HG03159 (cell line): ENCODE data around the gene UFD1.

Experiments used
- ATAC-seq: cut with Tn5 transposase; IDR thresholded peaks from one replicate; pipeline ENCODE4 v1.9.1; 2021; ENCODE audit warnings: mild to moderate bottlenecking, moderate library complexity; ENCODE audit not compliant: unreplicated experiment

The UFD1 gene

DNA sequence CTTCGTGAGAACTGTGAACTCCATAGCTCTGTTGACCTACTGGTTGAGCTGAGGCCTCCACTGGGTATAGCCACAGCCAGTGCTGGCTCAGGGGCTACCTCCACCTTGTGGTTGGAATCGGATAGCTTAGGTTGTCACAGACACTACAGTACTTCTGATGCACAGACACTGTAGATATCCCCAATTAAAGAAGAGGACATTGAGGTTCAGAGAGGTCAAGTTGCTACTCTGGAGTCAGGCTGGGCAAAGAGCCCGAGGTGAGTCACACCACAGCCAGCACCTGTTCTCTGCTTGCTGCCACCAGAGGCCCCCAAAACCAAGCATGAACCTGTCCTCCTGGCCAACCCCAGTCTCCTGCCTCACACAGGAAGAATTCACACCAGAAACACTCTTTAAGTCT, 5.4 kb downstream of the UFD1 start:
- ATAC-seq: no peak

- ATAC-seq: no peak
Observed at GRCh38 chr22:19472233-19472632, 6.8 kb downstream of the UFD1 start.

- ATAC-seq: no peak
Observed at GRCh38 chr22:19471572-19471971, 7.4 kb downstream of the UFD1 start.

GRCh38 chr22:19470010-19470409, 9.0 kb downstream of the UFD1 start:
- ATAC-seq: no peak

- no peak for ATAC-seq
Observed at GRCh38 chr22:19469421-19469820, 9.6 kb downstream of the UFD1 start.

DNA sequence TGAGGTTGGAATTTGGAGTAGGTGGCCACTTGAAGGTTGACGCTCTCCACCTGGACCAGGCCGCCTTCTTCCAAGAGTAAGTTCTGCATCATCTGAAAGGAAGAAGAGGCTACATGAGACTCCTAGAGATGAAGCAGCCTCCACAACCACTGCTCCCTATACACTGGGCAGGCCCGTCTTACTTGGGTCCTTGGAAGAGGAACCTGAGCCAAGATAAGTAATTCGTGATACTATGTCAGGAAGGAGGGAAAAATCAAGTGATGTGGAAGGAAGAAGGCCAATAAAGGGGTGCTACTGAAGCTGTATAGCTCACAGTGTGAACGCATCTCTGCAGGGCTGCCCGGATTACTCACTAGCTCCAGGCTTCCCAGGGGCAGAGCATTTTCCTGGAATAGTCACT, 11.1 kb downstream of the UFD1 start:
- no peak for ATAC-seq

- no peak for ATAC-seq
Observed at GRCh38 chr22:19466848-19467752, 11.9 kb downstream of the UFD1 start.

GRCh38 chr22:19466126-19466716, 12.8 kb downstream of the UFD1 start:
- ATAC-seq: no peak

- ATAC-seq: no peak
Observed at GRCh38 chr22:19464975-19465374, 14.0 kb downstream of the UFD1 start.

GRCh38 chr22:19464546-19464945, 14.4 kb downstream of the UFD1 start:
- ATAC-seq: no peak

GRCh38 chr22:19463491-19464469, 15.2 kb downstream of the UFD1 start:
- no peak for ATAC-seq

DNA sequence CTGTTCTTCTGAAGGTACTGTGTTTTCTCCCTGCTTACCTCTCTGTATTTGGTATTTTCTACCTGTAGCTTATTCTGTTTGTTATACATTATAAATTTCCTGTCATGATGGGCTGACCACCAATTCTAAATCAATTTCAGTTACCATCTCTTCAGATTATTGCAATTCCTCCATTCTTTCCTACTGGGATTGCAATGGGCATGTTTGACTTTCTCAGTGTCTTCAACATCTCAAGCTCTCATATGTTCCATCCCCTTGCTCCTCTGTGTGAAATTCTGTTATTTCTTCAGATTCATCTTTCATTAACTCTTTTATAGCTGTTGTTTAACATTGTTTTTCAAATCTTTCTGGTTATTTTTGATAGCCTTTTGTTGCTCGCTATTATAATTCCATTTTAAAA, 16.0 kb downstream of the UFD1 start:
- no peak for ATAC-seq

DNA sequence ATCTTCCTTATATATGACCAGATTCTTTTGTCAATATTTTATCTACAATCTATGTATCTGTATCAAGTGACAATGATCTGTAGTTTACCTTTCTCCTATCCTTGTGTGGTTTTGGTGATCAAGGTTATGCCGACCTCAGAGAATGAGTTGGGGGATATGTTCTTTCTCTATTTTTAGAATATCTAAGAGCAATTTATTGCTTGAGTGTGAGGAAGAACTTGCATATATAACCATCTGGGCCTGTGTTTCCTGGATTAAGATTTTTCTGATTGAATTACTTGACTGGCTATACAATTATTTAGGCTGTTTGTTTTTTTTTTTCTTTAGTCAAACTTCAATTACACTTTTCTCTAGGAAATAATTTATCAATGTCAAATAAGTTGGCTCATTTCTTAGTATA, 17.5 kb downstream of the UFD1 start:
- no peak for ATAC-seq

DNA sequence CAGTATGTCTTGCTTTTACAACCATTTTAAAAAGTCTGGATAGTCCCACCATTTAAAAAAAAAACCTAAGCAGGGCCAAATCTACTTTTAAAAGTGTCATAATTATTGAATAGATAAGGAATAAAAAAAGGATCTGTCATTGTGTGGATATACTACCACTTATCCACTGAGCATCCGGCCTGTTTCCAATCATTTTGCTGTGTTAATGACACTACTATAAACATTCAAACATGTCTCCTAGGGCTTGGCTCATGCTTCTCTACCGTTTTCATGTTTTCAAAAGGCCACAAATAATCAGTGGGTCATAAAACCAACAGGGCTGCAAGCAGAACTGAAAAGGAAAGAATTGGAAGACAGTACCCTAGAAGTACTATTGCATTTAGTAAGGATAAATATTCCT, 19.0 kb downstream of the UFD1 start:
- no peak for ATAC-seq

DNA sequence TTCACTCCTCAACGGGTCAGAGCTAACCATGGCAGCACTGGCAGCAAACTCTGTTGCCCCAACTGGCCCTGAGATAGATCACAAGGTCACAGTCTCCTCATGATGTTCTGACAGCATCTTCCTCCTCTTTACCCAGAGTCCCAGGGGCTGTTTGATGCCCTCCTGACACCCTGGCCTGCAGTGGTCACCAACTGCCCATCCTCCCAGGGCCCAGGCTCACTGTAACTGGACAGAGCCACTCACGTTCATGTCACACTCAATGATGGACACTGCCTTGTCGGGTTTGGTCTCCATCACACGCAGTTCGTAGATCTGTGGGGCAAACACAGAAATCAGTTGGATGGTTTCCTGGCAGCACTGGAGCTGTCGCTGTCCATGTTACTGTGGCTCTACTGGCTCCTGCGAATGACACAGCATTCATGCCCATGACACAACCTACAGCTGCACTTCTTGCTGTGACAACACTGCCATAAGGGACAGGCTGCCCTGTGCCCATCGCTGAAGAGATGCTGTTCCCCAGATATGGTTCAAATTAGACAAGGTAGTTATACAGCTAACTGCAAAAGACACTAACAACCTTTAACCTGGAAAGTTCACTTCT, 21.1 kb downstream of the UFD1 start:
- no peak for ATAC-seq

DNA sequence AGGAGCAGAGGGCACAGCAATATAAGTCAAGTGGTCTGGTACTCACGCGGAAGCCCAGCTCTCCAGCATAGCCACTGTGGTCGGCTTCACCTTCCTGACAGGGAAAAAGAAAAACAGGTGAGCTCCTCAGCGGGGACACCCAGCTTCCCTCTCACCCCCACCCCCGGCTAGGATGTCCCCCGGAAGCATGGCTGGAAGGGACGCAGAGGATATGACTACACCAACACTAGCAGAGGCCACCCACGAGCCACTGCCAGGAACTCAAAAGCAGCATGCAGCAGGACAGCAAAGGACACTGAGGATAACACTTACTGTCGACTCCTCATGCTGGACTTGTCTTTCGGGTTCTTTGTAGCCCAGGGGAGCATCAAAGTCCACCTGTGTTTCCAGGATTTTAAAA, 22.5 kb downstream of the UFD1 start:
- no peak for ATAC-seq

DNA sequence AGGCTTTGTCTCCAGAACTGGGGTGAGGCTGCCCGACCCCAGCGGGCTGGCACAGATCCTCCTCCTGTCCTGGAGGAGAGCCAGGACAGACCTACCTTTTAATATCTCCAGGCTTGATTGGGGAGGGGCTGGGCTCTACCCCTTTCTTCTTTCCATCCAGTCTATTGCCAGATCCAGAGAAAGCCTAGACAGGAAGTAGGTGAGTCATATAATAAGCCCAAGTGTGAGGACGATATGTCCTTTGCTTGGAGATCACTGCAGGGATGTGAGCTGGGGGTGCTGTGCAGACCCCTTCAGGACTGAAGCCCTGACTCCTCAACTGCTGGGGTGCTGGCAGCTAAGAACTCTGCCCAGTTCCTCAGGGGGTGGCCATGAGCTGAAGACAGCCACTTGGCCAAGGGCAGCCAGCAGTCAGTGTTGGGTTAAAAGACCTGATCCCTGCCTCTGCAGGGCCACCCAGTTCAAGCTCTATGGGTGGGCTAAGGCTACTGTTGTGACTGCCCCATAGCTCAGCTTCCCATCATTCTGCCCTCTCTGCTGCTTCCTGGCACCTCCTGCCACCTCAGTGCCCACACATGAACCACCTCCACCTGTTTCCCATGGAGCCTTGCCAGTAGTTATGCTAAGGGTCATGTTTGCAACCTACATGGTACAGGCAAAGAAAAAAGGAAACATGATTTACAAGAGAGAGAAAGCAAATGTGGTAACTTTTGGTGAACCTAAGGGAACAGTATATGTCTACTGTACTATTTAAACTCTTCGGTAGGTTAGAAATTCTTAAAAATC, 23.2 kb downstream of the UFD1 start:
- no peak for ATAC-seq

- ATAC-seq: no peak
Observed at GRCh38 chr22:19455033-19455432, 24.0 kb downstream of the UFD1 start.

DNA sequence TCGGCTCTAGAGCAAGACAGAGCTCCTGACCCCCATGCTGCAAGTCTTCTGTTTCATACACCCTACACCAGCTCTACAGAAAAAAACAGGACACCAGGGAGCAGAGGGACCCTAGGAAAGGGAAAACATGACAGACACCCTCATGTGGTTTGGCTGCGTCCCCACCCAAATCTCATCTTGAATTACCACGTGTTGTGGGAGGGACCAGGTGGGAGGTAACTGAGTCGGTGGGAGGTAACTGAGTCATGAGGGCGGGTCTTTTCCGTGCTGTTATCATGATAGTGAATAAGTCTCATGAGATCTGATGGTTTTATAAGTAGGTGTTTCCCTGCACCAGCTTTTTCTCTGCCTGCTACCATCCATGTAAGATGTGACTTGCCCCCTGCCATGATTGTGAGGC, 24.8 kb downstream of the UFD1 start:
- no peak for ATAC-seq

GRCh38 chr22:19453718-19454117, 25.3 kb downstream of the UFD1 start:
- no peak for ATAC-seq
